Measurements from ENCODE around the gene SAMHD1. TPM values are rescaled to one million over a fixed set of nuclear protein-coding genes. Genes with fewer than 3 reads are reported as not detected.
"Not testable (repeated sequence)": the region's sequence is repeated elsewhere in the genome, so short reads cannot be mapped to it uniquely, and the experiment has no call there.

SAMHD1 gene
- polyA plus RNA-seq, 1 donor, result 26.3 TPM

DNA sequence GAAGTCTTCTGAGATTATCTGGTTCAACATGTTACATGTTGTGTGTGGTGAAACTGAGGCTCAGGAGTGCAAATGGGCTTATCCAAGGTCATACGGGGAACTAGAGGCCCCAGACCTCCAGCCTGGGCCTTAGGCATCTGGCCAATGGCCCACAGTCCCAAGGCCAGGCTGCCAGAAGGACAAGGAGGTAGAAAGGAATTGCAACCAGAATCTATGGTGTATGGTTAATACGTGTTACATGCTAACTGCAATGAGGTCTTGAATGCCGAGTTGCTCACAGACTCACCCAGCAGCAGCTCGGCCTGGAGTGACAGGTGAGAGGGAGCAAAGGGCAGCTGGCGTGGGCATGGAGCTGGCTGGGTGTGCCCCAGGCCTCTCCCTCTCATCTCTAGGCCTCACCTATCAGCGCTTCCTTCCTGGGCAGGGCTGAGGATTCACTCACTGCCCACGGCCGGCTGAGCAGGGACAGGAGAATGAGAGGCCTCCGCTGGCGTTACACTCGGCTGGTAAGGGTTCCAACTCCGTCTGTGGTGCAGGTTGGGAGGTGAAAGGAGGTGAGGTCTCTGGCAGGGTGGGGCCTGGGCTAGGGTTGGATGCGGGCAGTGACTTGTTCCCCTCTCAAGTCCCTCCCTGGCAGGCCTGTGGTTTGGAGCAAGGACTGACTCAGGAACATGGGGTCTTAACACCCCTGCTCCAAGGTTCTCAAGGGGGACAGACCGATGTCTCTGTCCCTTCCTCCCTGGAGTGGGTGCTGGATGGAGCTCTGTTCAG, 75.6 kb downstream of the SAMHD1 start, which contains the start of gene TLDC2:
TLDC2 (plus strand) TSS at position 437 of the 771 bp plus-strand sequence; CDS start at position 474, 37 bp downstream.
- DNase-seq, result no peak

GRCh38 chr20:36875093-36875492, 76.4 kb downstream of the SAMHD1 start:
- not testable (repeated sequence) for DNase-seq

DNA sequence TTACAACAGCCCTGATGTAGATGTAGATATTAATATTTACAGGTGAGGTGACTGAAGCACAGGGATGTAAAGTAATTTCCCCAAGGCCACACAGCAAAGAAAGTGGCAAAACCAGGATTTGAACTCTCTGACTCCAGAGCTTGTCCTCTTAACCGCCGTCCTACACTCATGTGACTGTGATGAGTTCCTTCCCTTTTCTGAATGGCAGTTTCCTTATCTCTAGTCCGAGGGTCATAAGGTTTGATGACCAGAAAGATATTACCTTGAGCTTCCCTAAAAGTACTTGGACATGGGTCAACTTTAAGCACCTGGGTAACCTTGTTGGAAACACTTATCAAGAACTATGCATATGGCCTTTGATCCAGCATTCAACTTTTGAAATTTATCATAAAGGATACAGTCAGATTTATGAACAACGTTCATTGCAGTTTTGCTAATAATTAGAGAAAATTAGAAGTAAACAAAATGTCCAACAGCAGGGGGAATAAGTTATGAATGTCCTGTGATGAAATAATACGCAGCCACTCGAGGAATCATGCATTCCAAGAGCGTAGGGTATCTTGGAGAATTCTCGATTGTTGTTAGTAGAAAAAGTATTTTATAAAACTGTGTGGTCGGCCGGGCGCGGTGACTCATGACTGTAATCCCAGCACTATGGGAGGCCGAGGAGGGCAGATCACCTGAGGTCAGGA, 77.9 kb downstream of the SAMHD1 start:
- no peak for DNase-seq

- no peak for DNase-seq
These were observed 78.7 kb downstream of the SAMHD1 start for GRCh38 chr20:36872852-36873251.

- no peak for DNase-seq
These were observed 79.6 kb downstream of the SAMHD1 start for GRCh38 chr20:36871640-36872570.

DNA sequence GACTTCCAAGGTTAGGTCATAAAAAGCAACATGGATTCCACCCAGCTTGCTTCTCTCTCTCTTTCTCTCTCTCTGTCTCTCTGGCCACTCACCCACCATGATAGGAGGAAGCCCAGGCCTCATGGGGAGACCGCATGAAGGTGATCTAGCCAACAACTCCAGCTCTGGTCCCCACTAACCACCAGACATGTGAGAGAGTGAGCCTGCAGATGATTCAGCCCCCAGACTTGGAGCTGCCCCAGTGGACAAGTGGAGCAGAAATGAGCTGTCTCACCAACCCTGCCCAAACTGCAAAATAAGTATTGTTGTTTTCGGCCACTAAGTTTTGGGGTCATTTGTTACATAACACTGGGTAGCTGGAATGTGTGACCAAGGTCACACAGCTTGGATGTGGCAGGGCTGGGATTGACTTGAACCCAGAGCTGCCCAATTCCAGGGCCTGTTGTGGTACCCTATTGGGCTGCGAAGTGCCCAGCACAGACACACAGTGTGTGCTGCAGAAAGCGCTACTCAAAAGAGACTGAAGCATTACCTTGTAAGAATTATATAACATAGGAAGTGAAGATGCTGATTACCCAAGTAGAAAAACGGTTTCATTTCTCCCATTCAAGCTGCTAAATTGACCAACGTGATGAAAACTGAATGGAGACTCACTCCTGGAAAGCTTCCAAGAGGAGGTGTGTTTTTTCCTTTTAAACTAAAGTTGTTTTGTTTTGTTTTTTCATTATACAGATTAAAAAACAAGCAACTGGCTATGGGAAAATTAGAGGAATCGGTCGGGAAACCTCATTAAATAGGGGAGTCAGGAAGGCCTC, 84.6 kb downstream of the SAMHD1 start:
- DNase-seq, result no peak

GRCh38 chr20:36866164-36866563, 85.3 kb downstream of the SAMHD1 start:
- DNase-seq, result no peak

- no peak for DNase-seq
These were observed 85.7 kb downstream of the SAMHD1 start for GRCh38 chr20:36865861-36866149.

GRCh38 chr20:36865076-36865860, 86.2 kb downstream of the SAMHD1 start:
- no peak for DNase-seq

GRCh38 chr20:36862857-36863668, 88.4 kb downstream of the SAMHD1 start:
- DNase-seq, result no peak

DNA sequence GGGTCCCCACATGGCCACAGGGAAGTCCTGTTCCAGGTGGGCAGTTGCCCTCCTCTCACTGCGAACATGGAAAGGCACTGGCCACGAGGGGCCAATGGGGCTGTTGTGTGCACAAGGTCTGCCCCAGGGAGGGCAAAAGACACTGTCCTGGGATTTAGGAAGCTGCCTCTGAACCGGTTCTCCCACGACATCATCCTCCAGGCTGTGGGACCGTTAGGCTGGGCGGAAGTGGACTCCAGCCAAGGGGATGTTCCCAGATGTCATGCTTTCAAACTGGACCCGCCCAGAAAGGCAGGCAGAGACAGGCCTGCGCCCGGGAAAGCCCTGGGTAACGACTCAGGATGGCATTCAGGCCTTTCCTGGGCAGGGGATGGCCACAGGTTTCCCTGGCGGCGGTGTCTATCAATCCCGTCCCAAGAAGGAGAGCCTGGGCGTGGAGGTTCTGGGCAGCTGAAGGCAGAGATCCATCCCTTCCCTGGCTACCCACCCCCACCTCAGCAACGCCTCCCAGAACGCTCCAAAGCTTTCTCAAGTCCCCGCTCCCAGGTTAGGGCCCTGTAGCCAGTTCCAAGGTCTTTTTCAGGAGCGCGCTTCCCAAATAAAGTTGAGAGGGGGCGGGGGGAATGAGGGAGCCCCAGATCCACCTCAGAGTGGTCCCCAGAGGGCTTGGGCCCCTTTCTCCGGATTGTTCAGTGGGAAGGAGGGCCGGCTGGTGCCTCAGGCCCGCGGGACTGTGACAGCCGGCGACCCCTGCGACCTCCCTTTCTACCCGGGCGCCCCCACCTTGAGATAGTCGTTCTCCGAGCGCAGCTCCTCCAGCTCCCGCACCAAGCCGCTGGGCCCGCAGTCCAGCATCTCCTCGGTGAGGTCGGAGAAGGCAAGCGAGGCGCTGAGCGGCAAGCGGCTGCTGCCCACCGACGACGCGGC, 89.4 kb downstream of the SAMHD1 start:
- DNase-seq, result no peak

DNA sequence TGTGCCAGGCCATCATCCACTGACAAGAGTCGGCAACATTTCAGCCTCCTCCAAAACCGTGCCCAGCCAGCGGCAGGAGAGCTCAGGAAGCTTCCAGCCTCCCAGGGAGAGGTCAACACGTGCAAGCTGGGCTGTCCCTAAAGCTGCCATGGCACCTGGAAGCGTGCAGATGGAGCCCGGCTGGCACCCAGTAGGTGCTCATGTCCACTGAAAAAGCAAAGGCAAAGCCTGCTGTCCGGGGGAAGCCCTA, 90.0 kb downstream of the SAMHD1 start:
- DNase-seq, result no peak

- no peak for DNase-seq
These were observed 90.5 kb downstream of the SAMHD1 start for GRCh38 chr20:36860811-36861624.

DNA sequence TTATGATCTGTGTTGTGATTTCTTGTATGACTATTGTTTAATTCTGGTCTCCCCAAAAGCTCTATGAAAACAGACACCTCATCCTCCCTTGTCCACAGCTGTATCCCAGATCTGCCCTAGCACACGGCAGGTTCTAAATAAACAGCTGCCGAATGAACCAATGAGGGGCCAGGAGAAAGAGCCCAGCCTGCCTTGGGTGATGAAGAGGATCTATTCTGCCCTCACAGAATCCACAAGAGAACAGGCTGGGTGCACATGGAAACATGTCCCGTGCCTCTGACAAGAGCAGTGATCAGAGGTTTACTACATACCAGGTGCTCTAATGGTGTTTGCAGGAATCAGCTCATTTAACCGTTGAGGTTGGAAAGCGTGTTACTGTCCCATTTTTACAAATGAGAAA, 91.2 kb downstream of the SAMHD1 start:
- no peak for DNase-seq

DNA sequence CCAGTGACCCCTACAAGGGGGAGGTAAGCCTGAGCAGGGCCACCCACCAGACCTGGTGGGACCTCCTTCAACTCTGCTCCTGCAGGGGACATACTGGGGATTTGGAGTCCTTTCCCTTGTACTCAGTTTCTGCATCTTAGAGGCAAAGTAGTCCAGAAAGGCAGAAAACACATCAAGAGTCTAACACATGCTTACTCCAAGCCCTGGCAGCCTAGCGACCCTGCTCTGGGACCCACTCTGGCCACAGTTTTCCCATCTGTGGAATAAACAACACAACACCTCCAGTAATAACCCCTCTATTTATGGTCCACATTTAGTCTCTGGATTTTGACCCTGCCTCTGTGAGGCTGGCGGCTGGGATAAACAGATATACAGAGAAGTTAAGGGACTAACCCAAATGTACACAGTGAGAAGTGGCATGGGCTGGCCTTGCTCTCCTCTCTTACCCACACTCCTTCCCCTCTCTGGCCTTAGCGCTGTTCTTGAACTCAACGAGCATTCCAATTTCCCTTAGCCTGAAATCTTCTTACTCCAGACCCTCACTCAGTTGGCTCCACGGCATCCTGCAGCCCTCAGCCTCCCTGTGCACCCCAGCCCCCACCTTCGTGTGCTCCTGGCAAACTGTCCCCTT, 91.7 kb downstream of the SAMHD1 start:
- DNase-seq, result no peak

GRCh38 chr20:36859282-36859555, 92.3 kb downstream of the SAMHD1 start:
- DNase-seq, result no peak

DNA sequence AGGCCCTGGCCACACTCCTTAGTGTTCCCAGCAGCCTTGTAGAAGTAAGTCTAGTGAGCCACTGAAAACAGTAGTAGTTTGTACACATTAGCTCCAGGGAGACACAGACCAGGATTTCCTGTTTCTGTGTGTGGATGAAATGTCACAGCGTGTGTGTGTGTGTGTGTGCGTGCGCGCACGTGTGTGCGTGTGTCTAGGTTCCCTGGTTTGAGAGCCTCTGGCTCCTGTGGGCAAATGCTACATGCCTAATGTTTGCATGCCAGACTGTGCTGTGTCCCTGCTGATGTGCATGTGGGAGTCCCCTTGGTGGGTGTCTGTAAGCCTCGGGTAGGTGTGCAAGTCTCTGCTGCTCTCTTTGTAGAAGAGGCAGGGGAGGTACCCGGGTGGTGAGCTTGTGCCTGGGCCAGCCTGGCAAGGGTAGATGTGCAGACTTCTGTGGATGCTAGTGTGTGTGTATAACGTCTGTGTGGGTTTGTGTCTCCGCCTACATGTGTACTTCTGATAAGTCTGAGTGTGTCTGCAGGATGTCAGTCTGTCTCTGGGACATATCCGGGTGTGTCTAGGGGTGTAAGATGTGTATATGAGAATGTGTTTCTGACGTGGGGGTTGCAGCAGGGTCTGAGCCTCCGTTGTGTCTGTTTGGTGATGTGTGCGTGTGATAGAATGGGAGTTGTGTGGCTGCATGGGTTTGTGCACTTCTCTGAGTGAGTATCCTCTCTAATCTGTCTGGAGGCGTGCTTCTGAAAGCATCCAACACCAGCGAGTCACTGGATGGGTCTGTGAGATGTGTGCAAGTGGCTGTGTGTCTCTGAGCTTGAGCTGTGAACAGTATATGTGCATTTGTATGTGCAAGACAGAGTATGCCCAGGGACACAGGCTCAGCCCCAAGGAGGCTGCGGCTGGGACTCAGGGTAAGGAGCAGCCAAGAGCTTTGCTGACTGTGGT, 94.5 kb downstream of the SAMHD1 start:
- DNase-seq, result no peak
